GM19043 (cell line): ENCODE measurements around the gene ADARB2.
"Not testable (repeated sequence)": the region's sequence is repeated elsewhere in the genome, so short reads cannot be mapped to it uniquely, and the experiment has no call there.

Experiments
- ATAC-seq: cut with Tn5 transposase; IDR thresholded peaks from one replicate; pipeline ENCODE4 v1.9.1; 2021; ENCODE audit warnings: low read depth; ENCODE audit not compliant: unreplicated experiment

ADARB2 gene

GRCh38 chr10:1553951-1554350, 183.4 kb downstream of the ADARB2 start:
- no peak for ATAC-seq

- no peak for ATAC-seq
Observed at GRCh38 chr10:1552881-1553670, 184.2 kb downstream of the ADARB2 start.

- no peak for ATAC-seq
Observed at GRCh38 chr10:1552406-1552805, 184.9 kb downstream of the ADARB2 start.

- ATAC-seq: no peak
Observed at GRCh38 chr10:1551636-1552338, 185.5 kb downstream of the ADARB2 start.

- no peak for ATAC-seq
Observed at GRCh38 chr10:1550616-1551015, 186.7 kb downstream of the ADARB2 start.

GRCh38 chr10:1550291-1550595, 187.1 kb downstream of the ADARB2 start:
- no peak for ATAC-seq

GRCh38 chr10:1549591-1550290, 187.6 kb downstream of the ADARB2 start:
- no peak for ATAC-seq

GRCh38 chr10:1548596-1548995, 188.7 kb downstream of the ADARB2 start:
- ATAC-seq: no peak

- ATAC-seq: no peak
Observed at GRCh38 chr10:1548146-1548545, 189.2 kb downstream of the ADARB2 start.

GRCh38 chr10:1546431-1547110, 190.8 kb downstream of the ADARB2 start:
- no peak for ATAC-seq

GRCh38 chr10:1545524-1545923, 191.8 kb downstream of the ADARB2 start:
- ATAC-seq: no peak

GRCh38 chr10:1544929-1545328, 192.4 kb downstream of the ADARB2 start:
- no peak for ATAC-seq

- no peak for ATAC-seq
Observed at GRCh38 chr10:1544209-1544673, 193.1 kb downstream of the ADARB2 start.

- no peak for ATAC-seq
Observed at GRCh38 chr10:1543596-1543995, 193.7 kb downstream of the ADARB2 start.

GRCh38 chr10:1542941-1543340, 194.4 kb downstream of the ADARB2 start:
- ATAC-seq: no peak

- ATAC-seq: no peak
Observed at GRCh38 chr10:1540144-1540543, 197.2 kb downstream of the ADARB2 start.

GRCh38 chr10:1539216-1539615, 198.1 kb downstream of the ADARB2 start:
- no peak for ATAC-seq

GRCh38 chr10:1538531-1539061, 198.7 kb downstream of the ADARB2 start:
- ATAC-seq: no peak

GRCh38 chr10:1538121-1538520, 199.2 kb downstream of the ADARB2 start:
- ATAC-seq: no peak

- ATAC-seq: not testable (repeated sequence)
Observed at GRCh38 chr10:1537449-1537848, 199.9 kb downstream of the ADARB2 start.

GRCh38 chr10:1536341-1536740, 201.0 kb downstream of the ADARB2 start:
- ATAC-seq: no peak
